Activated T-helper 1 cell treated with anti-CD3 and anti-CD28 coated beads, Interleukin-12 subunit alpha, Interleukin-12 subunit beta, Interleukin-2, Interleukin-4 antibody, amounts not matched to agents 30 ng/mL and 10 ng/mL and 1 ng/mL, durations not matched to agents 14 hours and 24 hours and 36 hours (primary cell): Measurements from ENCODE around the gene NUP43. TPM values are rescaled to one million over a fixed set of nuclear protein-coding genes. Genes with fewer than 3 reads are reported as not detected.

Experiments
- total RNA-seq: library from RNA; stranded (reverse); gene quantifications from 2 replicates; pipeline ENCODE4 v1.2.3, GENCODE V29; 2022

The NUP43 gene
- total RNA-seq, 1 donor from 2014 or later: 81.3 TPM

Other genes starting within 250 kb of the NUP43 start
- 25.0 and 26.1 TPM in 2 replicates for gene PPIL4, start 200.5 kb downstream of the NUP43 start, total RNA-seq
- 15.4 and 18.6 TPM in 2 replicates for gene GINM1, start 180.2 kb downstream of the NUP43 start, total RNA-seq
- 20.8 and 22.1 TPM in 2 replicates for gene KATNA1, start 97.8 kb downstream of the NUP43 start, total RNA-seq
- 33.1 and 34.0 TPM in 2 replicates for gene LATS1, start 28.4 kb downstream of the NUP43 start, total RNA-seq
- gene PCMT1, start 3.2 kb upstream of the NUP43 start, total RNA-seq: 88.8 and 92.3 TPM in 2 replicates
- gene LRP11, start 117.8 kb upstream of the NUP43 start, total RNA-seq: 3.5 and 5.1 TPM in 2 replicates
- not detected in 2 replicates for gene RAET1E, start 151.6 kb upstream of the NUP43 start, total RNA-seq
- 0.18 TPM in 1 of 2 replicates, not detected in the other for gene RAET1G, start 176.6 kb upstream of the NUP43 start, total RNA-seq
- 0.32 and 0.65 TPM in 2 replicates for gene ULBP2, start 195.5 kb upstream of the NUP43 start, total RNA-seq
- 0.91 and 0.99 TPM in 2 replicates for gene ULBP1, start 217.4 kb upstream of the NUP43 start, total RNA-seq